Measurements from ENCODE around the gene CPNE5. TPM values are rescaled to one million over a fixed set of nuclear protein-coding genes. Genes with fewer than 3 reads are reported as not detected.
"Not testable (repeated sequence)": the region's sequence is repeated elsewhere in the genome, so short reads cannot be mapped to it uniquely, and the experiment has no call there.

The CPNE5 gene
- total RNA-seq, 1 donor from 2014 or later, result 2.9 TPM

DNA sequence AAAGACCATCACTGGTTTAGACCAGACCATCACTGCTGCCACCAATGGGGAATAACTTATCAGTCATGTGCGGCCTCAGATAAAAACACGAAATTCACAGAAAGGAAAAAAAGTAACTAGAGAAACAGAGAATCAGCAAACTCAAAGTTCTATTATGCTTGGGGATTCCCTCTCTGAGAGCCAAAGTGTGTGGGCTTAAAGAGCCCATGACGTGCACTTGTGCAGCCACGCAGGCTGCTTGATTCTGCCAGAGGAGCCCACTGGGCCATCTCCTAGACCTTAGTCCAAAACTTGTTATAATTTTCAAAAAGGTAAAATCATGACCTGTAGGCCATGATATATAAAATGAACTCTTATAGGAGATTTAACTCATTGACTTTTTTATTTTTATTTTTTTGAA lies 126.4 kb downstream of the CPNE5 start:
- Mint-ChIP-seq H3K27ac (ENCODE audit: unreplicated experiment) (no peak overlapping the region), H3K36me3 (ENCODE audit: unreplicated experiment) (no peaks in the 10 kb centered on the region), H3K9me3 (ENCODE audit: unreplicated experiment) (peaks cover 6% of the 10 kb centered on the region), H3K27me3 (ENCODE audit: unreplicated experiment) (peaks cover 5% of the 10 kb centered on the region), H3K4me1 (ENCODE audit: low read depth, unreplicated experiment) (peaks cover 8% of the 10 kb centered on the region), H3K4me3 (ENCODE audit: unreplicated experiment) (no peak overlapping the region)
- no peak for DNase-seq
- TF ChIP-seq, protein P1, sequence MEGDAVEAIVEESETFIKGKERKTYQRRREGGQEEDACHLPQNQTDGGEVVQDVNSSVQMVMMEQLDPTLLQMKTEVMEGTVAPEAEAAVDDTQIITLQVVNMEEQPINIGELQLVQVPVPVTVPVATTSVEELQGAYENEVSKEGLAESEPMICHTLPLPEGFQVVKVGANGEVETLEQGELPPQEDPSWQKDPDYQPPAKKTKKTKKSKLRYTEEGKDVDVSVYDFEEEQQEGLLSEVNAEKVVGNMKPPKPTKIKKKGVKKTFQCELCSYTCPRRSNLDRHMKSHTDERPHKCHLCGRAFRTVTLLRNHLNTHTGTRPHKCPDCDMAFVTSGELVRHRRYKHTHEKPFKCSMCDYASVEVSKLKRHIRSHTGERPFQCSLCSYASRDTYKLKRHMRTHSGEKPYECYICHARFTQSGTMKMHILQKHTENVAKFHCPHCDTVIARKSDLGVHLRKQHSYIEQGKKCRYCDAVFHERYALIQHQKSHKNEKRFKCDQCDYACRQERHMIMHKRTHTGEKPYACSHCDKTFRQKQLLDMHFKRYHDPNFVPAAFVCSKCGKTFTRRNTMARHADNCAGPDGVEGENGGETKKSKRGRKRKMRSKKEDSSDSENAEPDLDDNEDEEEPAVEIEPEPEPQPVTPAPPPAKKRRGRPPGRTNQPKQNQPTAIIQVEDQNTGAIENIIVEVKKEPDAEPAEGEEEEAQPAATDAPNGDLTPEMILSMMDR (IDR thresholded peaks at IDR 0.05; ENCODE audit: partially characterized antibody, unreplicated experiment), result no peak

DNA sequence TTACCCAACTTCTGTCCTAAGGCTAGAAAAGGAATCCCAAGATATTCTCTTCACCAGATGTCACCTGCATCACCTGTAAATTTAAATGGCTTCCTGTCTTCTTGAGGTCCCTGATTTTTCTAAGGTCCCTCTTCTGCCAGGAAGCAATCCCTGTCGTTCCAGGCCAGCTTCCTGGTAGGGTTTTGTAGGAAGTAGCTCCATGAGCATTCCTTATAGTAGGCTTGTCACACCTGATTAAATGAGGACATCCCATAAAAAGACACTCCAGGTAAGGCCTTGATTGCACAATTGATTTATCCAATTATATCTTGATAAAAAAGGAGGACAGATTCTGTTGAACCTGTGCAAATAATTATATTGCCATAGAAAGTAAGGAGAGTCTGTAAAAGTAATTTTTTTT lies 132.9 kb downstream of the CPNE5 start:
- no peaks in the 10 kb centered on the region for H3K4me1 Mint-ChIP-seq (ENCODE audit: low read depth, unreplicated experiment)
- no peaks in the 10 kb centered on the region for H3K9me3 Mint-ChIP-seq (ENCODE audit: unreplicated experiment)
- peaks cover 9% of the 10 kb centered on the region for H3K36me3 Mint-ChIP-seq (ENCODE audit: unreplicated experiment)
- TF ChIP-seq, protein P1 (IDR thresholded peaks at IDR 0.05; ENCODE audit: partially characterized antibody, unreplicated experiment), result no peak
- no peak overlapping the region for H3K27ac Mint-ChIP-seq (ENCODE audit: unreplicated experiment)
- H3K27me3 Mint-ChIP-seq (ENCODE audit: unreplicated experiment), result peaks cover 3% of the 10 kb centered on the region
- no peak for DNase-seq
- H3K4me3 Mint-ChIP-seq (ENCODE audit: unreplicated experiment), result no peak overlapping the region

DNA sequence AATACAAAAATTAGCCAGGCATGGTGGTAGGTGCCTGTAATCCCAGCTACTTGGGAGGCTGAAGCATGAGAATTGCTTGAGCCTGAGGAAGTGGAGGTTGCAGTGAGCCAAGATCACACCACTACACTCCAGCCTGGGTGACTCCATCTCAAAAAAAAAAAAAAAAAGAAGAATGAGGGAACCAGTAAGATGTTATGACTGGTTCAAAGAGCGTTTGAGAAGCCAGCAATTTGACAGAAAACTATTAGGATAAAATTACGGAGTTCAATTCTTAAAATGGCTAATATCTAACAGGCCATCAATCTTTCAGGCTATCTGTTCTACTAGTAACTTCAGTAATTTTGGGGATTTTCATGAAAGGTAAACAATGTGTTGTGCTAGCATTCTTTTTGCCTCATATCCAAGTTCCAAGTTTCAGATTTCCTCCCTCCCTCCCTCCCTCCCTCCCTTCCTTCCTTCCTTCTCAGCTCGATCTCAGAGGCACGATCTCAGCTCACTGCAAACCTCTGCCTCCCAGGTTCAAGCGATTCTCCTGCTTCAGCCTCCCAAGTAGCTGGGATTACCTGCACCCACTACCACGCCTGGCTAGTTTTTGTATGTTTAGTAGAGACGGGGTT lies 134.2 kb downstream of the CPNE5 start:
- H3K27me3 Mint-ChIP-seq (ENCODE audit: unreplicated experiment); H3K4me3 Mint-ChIP-seq (ENCODE audit: unreplicated experiment); H3K36me3 Mint-ChIP-seq (ENCODE audit: unreplicated experiment); H3K27ac Mint-ChIP-seq (ENCODE audit: unreplicated experiment); DNase-seq; H3K9me3 Mint-ChIP-seq (ENCODE audit: unreplicated experiment); H3K4me1 Mint-ChIP-seq (ENCODE audit: low read depth, unreplicated experiment): not testable (repeated sequence)

DNA sequence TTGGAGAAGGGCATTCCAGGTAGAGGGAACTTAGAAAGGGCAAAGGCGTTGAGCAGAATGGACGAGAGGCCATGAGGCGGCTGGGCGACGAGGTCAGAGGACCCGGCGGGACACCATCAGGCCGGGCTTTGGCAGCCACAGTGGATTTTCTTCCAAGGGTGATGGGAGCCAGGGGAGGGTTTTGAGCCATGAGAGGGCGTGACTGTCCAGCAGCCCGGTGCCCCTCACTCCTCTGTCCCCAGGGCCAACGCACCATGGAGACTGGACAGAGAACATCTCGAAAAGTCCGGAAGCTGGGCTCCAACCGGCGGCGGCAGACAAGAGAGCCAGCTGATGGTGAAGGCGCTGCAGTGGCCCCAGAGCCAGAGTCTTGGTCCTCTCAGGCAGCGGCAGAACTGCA lies 135.3 kb downstream of the CPNE5 start:
- TF ChIP-seq, protein P1 (IDR thresholded peaks at IDR 0.05; ENCODE audit: partially characterized antibody, unreplicated experiment), result no peak
- Mint-ChIP-seq H3K4me1 (ENCODE audit: low read depth, unreplicated experiment) (no peaks in the 10 kb centered on the region), H3K27ac (ENCODE audit: unreplicated experiment) (no peak overlapping the region), H3K27me3 (ENCODE audit: unreplicated experiment) (peaks cover 3% of the 10 kb centered on the region), H3K4me3 (ENCODE audit: unreplicated experiment) (no peak overlapping the region), H3K36me3 (ENCODE audit: unreplicated experiment) (peaks cover 9% of the 10 kb centered on the region), H3K9me3 (ENCODE audit: unreplicated experiment) (no peaks in the 10 kb centered on the region)
- no peak for DNase-seq

- Mint-ChIP-seq H3K9me3 (ENCODE audit: unreplicated experiment) (no peaks in the 10 kb centered on the region), H3K27ac (ENCODE audit: unreplicated experiment) (no peak overlapping the region), H3K4me1 (ENCODE audit: low read depth, unreplicated experiment) (no peaks in the 10 kb centered on the region), H3K27me3 (ENCODE audit: unreplicated experiment) (peaks cover 3% of the 10 kb centered on the region), H3K4me3 (ENCODE audit: unreplicated experiment) (no peak overlapping the region), H3K36me3 (ENCODE audit: unreplicated experiment) (peaks cover 9% of the 10 kb centered on the region)
- TF ChIP-seq, protein P1 (IDR thresholded peaks at IDR 0.05; ENCODE audit: partially characterized antibody, unreplicated experiment), result no peak
- DNase-seq, result no peak
Observed at GRCh38 chr6:36703081-36703606, 136.1 kb downstream of the CPNE5 start.

All from glutamatergic neuron (in vitro differentiated cells).